Measurements from ENCODE around the gene NPRL2. TPM values are rescaled to one million over a fixed set of nuclear protein-coding genes. Genes with fewer than 3 reads are reported as not detected.
"Not testable (repeated sequence)": the region's sequence is repeated elsewhere in the genome, so short reads cannot be mapped to it uniquely, and the experiment has no call there.

Gene NPRL2
- total RNA-seq, 2 donors from 2014 or later, result 21.8 TPM

DNA sequence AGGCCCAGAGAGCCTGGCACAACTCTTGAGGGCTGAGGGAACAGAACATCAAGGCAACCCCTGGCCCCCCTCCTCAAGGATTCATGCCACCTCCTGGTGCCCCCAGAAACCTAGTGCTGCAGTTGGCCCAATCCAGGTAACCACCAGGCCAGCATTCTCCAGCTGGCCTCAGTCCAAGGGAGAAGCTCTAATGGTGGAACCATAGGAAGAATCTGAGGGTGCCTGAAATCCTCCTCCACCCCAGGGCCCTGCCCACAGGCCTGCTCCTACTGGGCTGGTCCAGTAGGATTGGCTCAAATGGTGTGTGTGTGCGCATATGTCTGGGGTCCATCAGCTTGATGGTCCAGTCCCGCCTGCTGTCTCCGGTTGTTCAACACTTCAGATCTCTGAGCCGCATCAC lies 35.8 kb downstream of the NPRL2 start:
- TF ChIP-seq, protein P1, sequence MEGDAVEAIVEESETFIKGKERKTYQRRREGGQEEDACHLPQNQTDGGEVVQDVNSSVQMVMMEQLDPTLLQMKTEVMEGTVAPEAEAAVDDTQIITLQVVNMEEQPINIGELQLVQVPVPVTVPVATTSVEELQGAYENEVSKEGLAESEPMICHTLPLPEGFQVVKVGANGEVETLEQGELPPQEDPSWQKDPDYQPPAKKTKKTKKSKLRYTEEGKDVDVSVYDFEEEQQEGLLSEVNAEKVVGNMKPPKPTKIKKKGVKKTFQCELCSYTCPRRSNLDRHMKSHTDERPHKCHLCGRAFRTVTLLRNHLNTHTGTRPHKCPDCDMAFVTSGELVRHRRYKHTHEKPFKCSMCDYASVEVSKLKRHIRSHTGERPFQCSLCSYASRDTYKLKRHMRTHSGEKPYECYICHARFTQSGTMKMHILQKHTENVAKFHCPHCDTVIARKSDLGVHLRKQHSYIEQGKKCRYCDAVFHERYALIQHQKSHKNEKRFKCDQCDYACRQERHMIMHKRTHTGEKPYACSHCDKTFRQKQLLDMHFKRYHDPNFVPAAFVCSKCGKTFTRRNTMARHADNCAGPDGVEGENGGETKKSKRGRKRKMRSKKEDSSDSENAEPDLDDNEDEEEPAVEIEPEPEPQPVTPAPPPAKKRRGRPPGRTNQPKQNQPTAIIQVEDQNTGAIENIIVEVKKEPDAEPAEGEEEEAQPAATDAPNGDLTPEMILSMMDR (conservative IDR thresholded peaks at IDR 0.05), result no peak
- H3K27ac ChIP-seq (ENCODE audit: low read depth, low read length), result no peak overlapping the region
- H3K9me3 ChIP-seq (ENCODE audit: control insufficient read depth, low read length), result peaks cover 4% of the 10 kb centered on the region
- Mint-ChIP-seq H3K4me1 (peaks cover 9% of the 10 kb centered on the region), H3K27me3 (ENCODE audit: insufficient read depth) (no peaks in the 10 kb centered on the region), H3K27ac (no peak overlapping the region), H3K4me3 (no peak overlapping the region), H3K9me3 (peaks cover 25% of the 10 kb centered on the region), H3K36me3 (ENCODE audit: low read depth) (peaks cover 60% of the 10 kb centered on the region)
- peaks cover 28% of the 10 kb centered on the region for H3K36me3 ChIP-seq (ENCODE audit: control insufficient read depth, insufficient read depth, low read length)
- H3K4me1 ChIP-seq (ENCODE audit: control insufficient read depth, insufficient read depth, low read length), result peaks cover 4% of the 10 kb centered on the region
- H3K9ac ChIP-seq (ENCODE audit: extremely low read depth, low read length, poor library complexity, severe bottlenecking), result no peak overlapping the region
- no peak for DNase-seq
- WGBS, 2 experiments (ENCODE audit: insufficient coverage in 1 of 2, insufficient read length in 1 of 2), result 96% methylated on average over 4 of the region's 4 CpGs; no CpG with 5 or more reads in 1 of the 2 experiments
- H3K4me3 ChIP-seq (ENCODE audit: low read length), result no peak overlapping the region
- no peaks in the 10 kb centered on the region for H3K27me3 ChIP-seq (ENCODE audit: control insufficient read depth, insufficient read depth, low read length, poor library complexity, severe bottlenecking)

DNA sequence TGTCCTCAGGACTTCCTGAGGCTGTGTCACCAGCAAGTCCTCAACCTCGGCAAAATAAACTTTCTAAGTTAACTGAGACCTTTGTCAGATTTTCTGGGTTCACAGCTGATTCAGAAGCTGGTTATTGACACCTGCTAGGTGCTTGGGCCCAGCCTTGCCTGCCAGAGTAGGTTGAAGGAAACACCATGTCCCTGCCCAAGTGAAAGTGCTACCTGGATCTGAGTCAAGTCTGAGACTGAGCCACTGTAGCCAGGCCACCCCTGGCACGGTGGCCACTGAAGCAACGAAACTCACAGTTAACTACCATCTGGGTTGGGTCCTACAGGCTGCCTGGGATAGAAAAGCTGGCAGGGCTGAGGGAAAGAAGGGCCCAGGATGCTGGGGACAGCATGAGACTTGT lies 36.2 kb downstream of the NPRL2 start:
- TF ChIP-seq, protein P1 (conservative IDR thresholded peaks at IDR 0.05), result no peak
- Mint-ChIP-seq H3K4me3 (no peak overlapping the region), H3K4me1 (peaks cover 5% of the 10 kb centered on the region), H3K27ac (peak overlapping the region; percentile 17), H3K27me3 (ENCODE audit: insufficient read depth) (no peaks in the 10 kb centered on the region), H3K36me3 (ENCODE audit: low read depth) (peaks cover 59% of the 10 kb centered on the region), H3K9me3 (peaks cover 29% of the 10 kb centered on the region)
- Histone ChIP-seq H3K4me3 (ENCODE audit: low read length) (no peak overlapping the region), H3K9me3 (ENCODE audit: control insufficient read depth, low read length) (peaks cover 9% of the 10 kb centered on the region), H3K27me3 (ENCODE audit: control insufficient read depth, insufficient read depth, low read length, poor library complexity, severe bottlenecking) (no peaks in the 10 kb centered on the region), H3K9ac (ENCODE audit: extremely low read depth, low read length, poor library complexity, severe bottlenecking) (no peak overlapping the region), H3K36me3 (ENCODE audit: control insufficient read depth, insufficient read depth, low read length) (peaks cover 23% of the 10 kb centered on the region), H3K27ac (ENCODE audit: low read depth, low read length) (peak overlapping the region; percentile 25), H3K4me1 (ENCODE audit: control insufficient read depth, insufficient read depth, low read length) (no peaks in the 10 kb centered on the region)
- DNase-seq, result no peak
- WGBS, 2 experiments (ENCODE audit: insufficient coverage in 1 of 2, insufficient read length in 1 of 2), result 93 to 100% methylated on average over 2 to 3 of the region's 3 CpGs

DNA sequence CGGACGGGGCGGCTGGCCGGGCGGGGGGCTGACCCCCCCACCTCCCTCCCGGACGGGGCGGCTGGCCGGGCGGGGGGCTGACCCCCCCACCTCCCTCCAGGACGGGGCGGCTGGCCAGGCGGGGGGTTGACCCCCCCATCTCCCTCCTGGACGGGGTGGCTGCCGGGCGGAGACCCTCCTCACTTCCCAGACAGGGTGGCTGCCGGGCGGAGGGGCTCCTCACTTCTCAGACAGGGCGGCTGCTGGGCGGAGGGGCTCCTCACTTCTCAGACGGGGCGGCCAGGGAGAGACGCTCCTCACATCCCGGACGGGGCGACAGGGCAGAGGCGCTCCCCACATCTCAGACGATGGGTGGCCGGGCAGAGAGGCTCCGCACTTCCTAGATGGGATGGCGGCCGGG lies 38.5 kb downstream of the NPRL2 start:
- WGBS, 2 experiments (ENCODE audit: insufficient coverage in 1 of 2, insufficient read length in 1 of 2), result 95 to 100% methylated on average over 3 to 18 of the region's 32 CpGs
- H3K9me3 Mint-ChIP-seq, result peaks cover 51% of the 10 kb centered on the region
- DNase-seq; H3K36me3 ChIP-seq (ENCODE audit: control insufficient read depth, insufficient read depth, low read length); H3K27ac ChIP-seq (ENCODE audit: low read depth, low read length); H3K4me3 ChIP-seq (ENCODE audit: low read length); H3K27me3 Mint-ChIP-seq (ENCODE audit: insufficient read depth); H3K27me3 ChIP-seq (ENCODE audit: control insufficient read depth, insufficient read depth, low read length, poor library complexity, severe bottlenecking); H3K9ac ChIP-seq (ENCODE audit: extremely low read depth, low read length, poor library complexity, severe bottlenecking); H3K4me1 ChIP-seq (ENCODE audit: control insufficient read depth, insufficient read depth, low read length); H3K27ac Mint-ChIP-seq; H3K4me1 Mint-ChIP-seq; H3K4me3 Mint-ChIP-seq: not testable (repeated sequence)
- H3K36me3 Mint-ChIP-seq (ENCODE audit: low read depth), result peaks cover 40% of the 10 kb centered on the region
- H3K9me3 ChIP-seq (ENCODE audit: control insufficient read depth, low read length), result peaks cover 20% of the 10 kb centered on the region

DNA sequence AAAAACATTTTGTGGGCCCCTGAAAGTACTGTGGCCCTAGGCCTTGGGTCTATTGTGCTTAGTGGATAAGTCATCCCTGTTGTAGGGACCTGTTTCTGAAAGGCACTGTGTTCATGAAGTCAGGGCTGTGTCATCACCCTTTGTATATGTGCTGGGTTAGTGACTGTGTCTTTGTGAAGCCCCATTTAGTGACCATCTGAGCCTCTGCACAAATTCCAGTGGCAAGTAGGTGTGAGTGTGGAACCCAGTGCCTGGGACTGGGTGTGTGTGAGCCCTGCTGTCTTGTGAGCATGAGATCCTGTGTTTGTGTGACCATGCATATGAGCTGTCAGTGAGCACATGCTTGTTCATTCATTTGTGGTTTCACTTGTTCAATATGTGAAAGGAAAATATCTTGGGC lies 46.0 kb downstream of the NPRL2 start:
- H3K27ac ChIP-seq (ENCODE audit: low read depth, low read length), result no peak overlapping the region
- Mint-ChIP-seq H3K27ac (no peak overlapping the region), H3K36me3 (ENCODE audit: low read depth) (peaks cover 2% of the 10 kb centered on the region), H3K4me3 (no peak overlapping the region), H3K27me3 (ENCODE audit: insufficient read depth) (no peaks in the 10 kb centered on the region), H3K4me1 (peaks cover 16% of the 10 kb centered on the region), H3K9me3 (peaks cover 47% of the 10 kb centered on the region)
- no peaks in the 10 kb centered on the region for H3K27me3 ChIP-seq (ENCODE audit: control insufficient read depth, insufficient read depth, low read length, poor library complexity, severe bottlenecking)
- H3K4me3 ChIP-seq (ENCODE audit: low read length), result no peak overlapping the region
- peaks cover 27% of the 10 kb centered on the region for H3K9me3 ChIP-seq (ENCODE audit: control insufficient read depth, low read length)
- TF ChIP-seq, protein P1 (conservative IDR thresholded peaks at IDR 0.05), result no peak
- H3K36me3 ChIP-seq (ENCODE audit: control insufficient read depth, insufficient read depth, low read length), result no peaks in the 10 kb centered on the region
- H3K9ac ChIP-seq (ENCODE audit: extremely low read depth, low read length, poor library complexity, severe bottlenecking), result no peak overlapping the region
- H3K4me1 ChIP-seq (ENCODE audit: control insufficient read depth, insufficient read depth, low read length), result peaks cover 3% of the 10 kb centered on the region
- peak; percentile 29 for DNase-seq
